Liver (tissue), 9 donors: ENCODE measurements around the gene CCL22. TPM values are rescaled to one million over a fixed set of nuclear protein-coding genes. Genes with fewer than 3 reads are reported as not detected.

ENCODE experiments used
- DNase-seq: peaks from one replicate; pipeline ENCODE4 v3.0.0-alpha.2; 2017; ENCODE audit warnings: low spot score
- H3K27ac ChIP-seq, 2 donors: one replicate each; pipeline ENCODE4 v1.7.0; 2013; ENCODE audit warnings: inconsistent platforms in 2 of 2, low read length in 2 of 2, control low read depth in 1 of 2, low read depth in 1 of 2, mild to moderate bottlenecking in 1 of 2
- H3K27me3 ChIP-seq, 4 donors: one replicate each; pipeline versions ENCODE4 v1.6.1 to v1.7.0; 2013; ENCODE audit warnings: low read length in 3 of 4, inconsistent platforms in 1 of 4, mild to moderate bottlenecking in 1 of 4, moderate library complexity in 1 of 4; ENCODE audit not compliant: control insufficient read depth in 4 of 4, insufficient read depth in 4 of 4
- H3K36me3 ChIP-seq, 4 donors: one replicate each; pipeline versions ENCODE4 v1.6.1 to v1.7.0; 2013; ENCODE audit warnings: low read length in 3 of 4, mild to moderate bottlenecking in 3 of 4, low read depth in 1 of 4, moderate library complexity in 1 of 4; ENCODE audit not compliant: control insufficient read depth in 4 of 4, insufficient read depth in 3 of 4
- H3K4me1 ChIP-seq, 4 donors: one replicate each; pipeline versions ENCODE4 v1.6.1 to v1.7.0; 2013; ENCODE audit warnings: low read length in 3 of 4, mild to moderate bottlenecking in 3 of 4, moderate library complexity in 1 of 4; ENCODE audit not compliant: control insufficient read depth in 4 of 4, insufficient read depth in 4 of 4
- H3K4me3 ChIP-seq, 3 donors: one replicate each; pipeline versions ENCODE4 v1.6.1 to v1.7.0; 2013; ENCODE audit warnings: low read length in 3 of 3, control low read depth in 1 of 3, low read depth in 1 of 3, mild to moderate bottlenecking in 1 of 3
- H3K9ac ChIP-seq, 2 donors: one replicate each; pipeline ENCODE4 v1.7.0; 2013; ENCODE audit warnings: low read length in 2 of 2, mild to moderate bottlenecking in 2 of 2, moderate library complexity in 2 of 2, control low read depth in 1 of 2, low read depth in 1 of 2
- H3K9me3 ChIP-seq, 4 donors: one replicate each; pipeline versions ENCODE4 v1.6.1 to v1.7.0; 2013; ENCODE audit warnings: low read length in 3 of 4; ENCODE audit not compliant: control insufficient read depth in 4 of 4
- CTCF ChIP-seq: fragments of 150-350 bp; IDR thresholded peaks from 2 replicates; pipeline ENCODE4 v1.5.1; 2017; ENCODE audit warnings: improper control_type of control experiment, low read depth, low read length; ENCODE audit not compliant: missing input control
- EGR1 ChIP-seq, 2 donors: IDR thresholded peaks; 2 replicates each; pipeline ENCODE4 v1.6.1; 2016 to 2018; ENCODE audit warnings: antibody characterized with exemption in 2 of 2, low read depth in 2 of 2
- FOXA1 ChIP-seq: IDR thresholded peaks from 2 replicates; pipeline ENCODE4 v1.6.1; 2016; ENCODE audit warnings: antibody characterized with exemption
- FOXA2 ChIP-seq: IDR thresholded peaks from 2 replicates; pipeline ENCODE4 v1.6.1; 2016; ENCODE audit warnings: antibody characterized with exemption
- GABPA ChIP-seq, 2 donors: IDR thresholded peaks in 1 of 2; conservative IDR thresholded peaks in 1 of 2; 2 replicates each; pipeline ENCODE4 v1.6.1; 2016; ENCODE audit warnings: antibody characterized with exemption in 2 of 2, mild to moderate bottlenecking in 1 of 2, moderate library complexity in 1 of 2
- HNF4A ChIP-seq, 2 donors: conservative IDR thresholded peaks; 2 replicates each; pipeline ENCODE4 v1.6.1; 2016; ENCODE audit warnings: antibody characterized with exemption in 2 of 2, mild to moderate bottlenecking in 2 of 2
- HNF4G ChIP-seq: IDR thresholded peaks from 2 replicates; pipeline ENCODE4 v1.6.1; 2016; ENCODE audit warnings: antibody characterized with exemption
- JUND ChIP-seq, 2 donors: IDR thresholded peaks; 2 replicates each; pipeline ENCODE4 v1.6.1; 2016; ENCODE audit warnings: antibody characterized with exemption in 2 of 2
- MAX ChIP-seq: IDR thresholded peaks from 2 replicates; pipeline ENCODE4 v1.6.1; 2016; ENCODE audit warnings: antibody characterized with exemption
- NR2F2 ChIP-seq: IDR thresholded peaks from 2 replicates; pipeline ENCODE4 v1.6.1; 2016; ENCODE audit warnings: antibody characterized with exemption
- RAD21 ChIP-seq, 2 donors: IDR thresholded peaks; 2 replicates each; pipeline ENCODE4 v1.6.1; 2016; ENCODE audit warnings: antibody characterized with exemption in 2 of 2, mild to moderate bottlenecking in 2 of 2
- RXRA ChIP-seq, 2 donors: IDR thresholded peaks; 2 replicates each; pipeline ENCODE4 v1.6.1; 2017 to 2018; ENCODE audit warnings: antibody characterized with exemption in 2 of 2, mild to moderate bottlenecking in 1 of 2
- SP1 ChIP-seq: IDR thresholded peaks from 2 replicates; pipeline ENCODE4 v1.6.1; 2018; ENCODE audit warnings: antibody characterized with exemption, mild to moderate bottlenecking
- TAF1 ChIP-seq: conservative IDR thresholded peaks from 2 replicates; pipeline ENCODE4 v1.6.1; 2016; ENCODE audit warnings: antibody characterized with exemption, mild to moderate bottlenecking
- YY1 ChIP-seq: IDR thresholded peaks from 2 replicates; pipeline ENCODE4 v1.6.1; 2016; ENCODE audit warnings: antibody characterized with exemption, mild to moderate bottlenecking
- ZBTB33 ChIP-seq: IDR thresholded peaks from 2 replicates; pipeline ENCODE4 v1.6.1; 2016; ENCODE audit warnings: antibody characterized with exemption
- WGBS: extraction: QIAGEN DNeasy Blood & Tissue Kit; methylation state at CpG from one replicate; pipeline ENCODE4 v1.1.7; 2013; 5-methylcytosine and 5-hydroxymethylcytosine counted together
- polyA plus RNA-seq, 2 donors: library from polyadenylated mRNA; stranded (reverse) in 1 of 2; unstranded in 1 of 2; fragments of 200-250 nt in 1 of 2; fragments of >200 nt in 1 of 2; fragmentation: Nextera tagmentation in 1 of 2; extraction: Ambion mirVana in 1 of 2; gene quantifications; one replicate each; pipeline versions ENCODE4 v1.2.1 to v1.2.3, GENCODE V29; 2013 to 2015
- total RNA-seq, 2 donors: library from RNA; depleted of rRNA; stranded (reverse); fragments of >200 nt; gene quantifications; one replicate each; pipeline ENCODE4 v1.2.3, GENCODE V29; 2014
- TF ChIP-seq, protein P1 (sequence below): IDR thresholded peaks from 2 replicates; pipeline ENCODE4 v1.6.1; 2016; ENCODE audit warnings: antibody characterized with exemption
- TF ChIP-seq, protein P2 (sequence below): IDR thresholded peaks from 2 replicates; pipeline ENCODE4 v1.6.1; 2016; ENCODE audit warnings: antibody characterized with exemption, mild to moderate bottlenecking
- donor health status: healthy.
- donor health status: healthy.
- donor health status: healthy.
- donor health status: healthy.
- donor health status: healthy.

Gene CCL22
- total and polyA plus RNA-seq, 4 donors = 0.02 to 0.09 TPM; not detected in 2

- 84% methylated on average over 9 of the region's 9 CpGs for WGBS
- no peaks in the 10 kb centered on the region for H3K27me3 ChIP-seq
- no peaks in the 10 kb centered on the region for H3K9me3 ChIP-seq
- no peak overlapping the region for H3K27ac ChIP-seq
- DNase-seq = no peak
- H3K4me1 ChIP-seq = peaks cover 0 to 10% (median 10%) of the 10 kb centered on the region in 4 donors
- TF ChIP-seq RXRA (IDR thresholded peaks at IDR 0.05) (no peak), HNF4A (conservative IDR thresholded peaks at IDR 0.05) (no peak), ZBTB33 (no peak), TAF1 (no peak), JUND (IDR thresholded peaks at IDR 0.05) (no peak), GABPA (IDR thresholded peaks at IDR 0.05 in 1 of 2, conservative IDR thresholded peaks at IDR 0.05 in 1 of 2) (no peak), RAD21 (IDR thresholded peaks at IDR 0.05) (no peak), CTCF (no peak), NR2F2 (no peak), FOXA2 (no peak), SP1 (no peak), FOXA1 (no peak), EGR1 (IDR thresholded peaks at IDR 0.05; ENCODE audit: low read depth in 2 of 2) (no peak), YY1 (no peak)
- TF ChIP-seq, protein P1, sequence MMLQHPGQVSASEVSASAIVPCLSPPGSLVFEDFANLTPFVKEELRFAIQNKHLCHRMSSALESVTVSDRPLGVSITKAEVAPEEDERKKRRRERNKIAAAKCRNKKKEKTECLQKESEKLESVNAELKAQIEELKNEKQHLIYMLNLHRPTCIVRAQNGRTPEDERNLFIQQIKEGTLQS = no peak
- TF ChIP-seq, protein P2, sequence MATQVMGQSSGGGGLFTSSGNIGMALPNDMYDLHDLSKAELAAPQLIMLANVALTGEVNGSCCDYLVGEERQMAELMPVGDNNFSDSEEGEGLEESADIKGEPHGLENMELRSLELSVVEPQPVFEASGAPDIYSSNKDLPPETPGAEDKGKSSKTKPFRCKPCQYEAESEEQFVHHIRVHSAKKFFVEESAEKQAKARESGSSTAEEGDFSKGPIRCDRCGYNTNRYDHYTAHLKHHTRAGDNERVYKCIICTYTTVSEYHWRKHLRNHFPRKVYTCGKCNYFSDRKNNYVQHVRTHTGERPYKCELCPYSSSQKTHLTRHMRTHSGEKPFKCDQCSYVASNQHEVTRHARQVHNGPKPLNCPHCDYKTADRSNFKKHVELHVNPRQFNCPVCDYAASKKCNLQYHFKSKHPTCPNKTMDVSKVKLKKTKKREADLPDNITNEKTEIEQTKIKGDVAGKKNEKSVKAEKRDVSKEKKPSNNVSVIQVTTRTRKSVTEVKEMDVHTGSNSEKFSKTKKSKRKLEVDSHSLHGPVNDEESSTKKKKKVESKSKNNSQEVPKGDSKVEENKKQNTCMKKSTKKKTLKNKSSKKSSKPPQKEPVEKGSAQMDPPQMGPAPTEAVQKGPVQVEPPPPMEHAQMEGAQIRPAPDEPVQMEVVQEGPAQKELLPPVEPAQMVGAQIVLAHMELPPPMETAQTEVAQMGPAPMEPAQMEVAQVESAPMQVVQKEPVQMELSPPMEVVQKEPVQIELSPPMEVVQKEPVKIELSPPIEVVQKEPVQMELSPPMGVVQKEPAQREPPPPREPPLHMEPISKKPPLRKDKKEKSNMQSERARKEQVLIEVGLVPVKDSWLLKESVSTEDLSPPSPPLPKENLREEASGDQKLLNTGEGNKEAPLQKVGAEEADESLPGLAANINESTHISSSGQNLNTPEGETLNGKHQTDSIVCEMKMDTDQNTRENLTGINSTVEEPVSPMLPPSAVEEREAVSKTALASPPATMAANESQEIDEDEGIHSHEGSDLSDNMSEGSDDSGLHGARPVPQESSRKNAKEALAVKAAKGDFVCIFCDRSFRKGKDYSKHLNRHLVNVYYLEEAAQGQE = no peak
- no peaks in the 10 kb centered on the region for H3K36me3 ChIP-seq
- H3K4me3 ChIP-seq = no peak overlapping the region
- H3K9ac ChIP-seq = no peak overlapping the region
Measured at GRCh38 chr16:57357330-57358085, 1.1 kb upstream of the CCL22 start.

- 87% methylated on average over 7 of the region's 7 CpGs for WGBS
- no peak overlapping the region for H3K27ac ChIP-seq
- H3K9me3 ChIP-seq = no peaks in the 10 kb centered on the region
- no peak overlapping the region for H3K9ac ChIP-seq
- no peaks in the 10 kb centered on the region for H3K27me3 ChIP-seq
- peaks cover 0 to 10% (median 10%) of the 10 kb centered on the region in 4 donors for H3K4me1 ChIP-seq
- DNase-seq = no peak
- no peaks in the 10 kb centered on the region for H3K36me3 ChIP-seq
- no peak overlapping the region for H3K4me3 ChIP-seq
- TF ChIP-seq SP1 = no peak
- TF ChIP-seq RXRA (IDR thresholded peaks at IDR 0.05) = no peak
- no peak for TF ChIP-seq HNF4A (conservative IDR thresholded peaks at IDR 0.05)
- no peak for TF ChIP-seq FOXA1
- TF ChIP-seq, protein P1 = no peak
- TF ChIP-seq JUND (IDR thresholded peaks at IDR 0.05) = no peak
- TF ChIP-seq NR2F2 = no peak
- no peak for TF ChIP-seq MAX
- no peak for TF ChIP-seq RAD21 (IDR thresholded peaks at IDR 0.05)
- TF ChIP-seq HNF4G = no peak
- TF ChIP-seq ZBTB33 = no peak
Measured at GRCh38 chr16:57358086-57358420, 530 bp upstream of the CCL22 start.
